ENCODE measurements around the gene BMERB1.
A peak's percentile ranks its signal among the peaks of the same experiment; 100 is the strongest.
"Not testable (repeated sequence)": the region's sequence is repeated elsewhere in the genome, so short reads cannot be mapped to it uniquely, and the experiment has no call there.

The BMERB1 gene

GRCh38 chr16:15434425-15435215 lies at the start of gene BMERB1:
Gene BMERB1, plus strand, starts transcription at chr16:15434588. Its CDS starts 66 bp downstream, at chr16:15434654.
- DNase-seq, result peak; percentile 47

- DNase-seq, result not testable (repeated sequence)
These were observed 46.3 kb upstream of the BMERB1 start for GRCh38 chr16:15388060-15388459.

GRCh38 chr16:15389916-15390315 lies 44.5 kb upstream of the BMERB1 start:
- DNase-seq, result not testable (repeated sequence)

GRCh38 chr16:15393025-15393424 lies 41.4 kb upstream of the BMERB1 start:
- not testable (repeated sequence) for DNase-seq

GRCh38 chr16:15395631-15396508 lies 38.5 kb upstream of the BMERB1 start, which contains the start of gene MPV17L:
Gene MPV17L, plus strand, starts transcription at chr16:15395754. Its CDS starts 144 bp downstream, at chr16:15395898.
- peak; percentile 21 for DNase-seq

- not testable (repeated sequence) for DNase-seq
These were observed 37.9 kb upstream of the BMERB1 start for GRCh38 chr16:15396509-15396829.

- no peak for DNase-seq
These were observed 37.3 kb upstream of the BMERB1 start for GRCh38 chr16:15396948-15397594.

- no peak for DNase-seq
These were observed 35.6 kb upstream of the BMERB1 start for GRCh38 chr16:15398618-15399316.

GRCh38 chr16:15399317-15399716 lies 35.1 kb upstream of the BMERB1 start:
- DNase-seq, result no peak

GRCh38 chr16:15400314-15400713 lies 34.1 kb upstream of the BMERB1 start:
- not testable (repeated sequence) for DNase-seq

GRCh38 chr16:15401972-15402371 lies 32.4 kb upstream of the BMERB1 start:
- DNase-seq, result no peak

- DNase-seq, result peak; percentile 94
These were observed 30.9 kb upstream of the BMERB1 start for GRCh38 chr16:15403392-15403995.

GRCh38 chr16:15404091-15404490 lies 30.3 kb upstream of the BMERB1 start:
- DNase-seq, result peak; percentile 66

- DNase-seq, result peak; percentile 93
These were observed 29.6 kb upstream of the BMERB1 start for GRCh38 chr16:15404792-15405191.

- DNase-seq, result not testable (repeated sequence)
These were observed 26.6 kb upstream of the BMERB1 start for GRCh38 chr16:15407756-15408155.

- not testable (repeated sequence) for DNase-seq
These were observed 24.9 kb upstream of the BMERB1 start for GRCh38 chr16:15409476-15409875.

- DNase-seq, result no peak
These were observed 18.8 kb upstream of the BMERB1 start for GRCh38 chr16:15415511-15415985.

- DNase-seq, result no peak
These were observed 17.2 kb upstream of the BMERB1 start for GRCh38 chr16:15417197-15417596.

- DNase-seq, result no peak
These were observed 16.2 kb upstream of the BMERB1 start for GRCh38 chr16:15418206-15418605.

GRCh38 chr16:15421696-15422095 lies 12.7 kb upstream of the BMERB1 start:
- DNase-seq, result not testable (repeated sequence)

GRCh38 chr16:15422222-15422621 lies 12.2 kb upstream of the BMERB1 start:
- DNase-seq, result no peak

- no peak for DNase-seq
These were observed 8.5 kb upstream of the BMERB1 start for GRCh38 chr16:15425861-15426260.

Data from inflammatory macrophage treated with lipopolysaccharide for 4 hours (primary cell).